GM21825 (cell line): Measurements from ENCODE around the gene NTRK2.
"Not testable (repeated sequence)": the region's sequence is repeated elsewhere in the genome, so short reads cannot be mapped to it uniquely, and the experiment has no call there.

Experiments used
- ATAC-seq: cut with Tn5 transposase; IDR thresholded peaks from one replicate; pipeline ENCODE4 v1.9.1; 2021; ENCODE audit warnings: mild to moderate bottlenecking, moderate library complexity; ENCODE audit not compliant: unreplicated experiment

The NTRK2 gene

DNA sequence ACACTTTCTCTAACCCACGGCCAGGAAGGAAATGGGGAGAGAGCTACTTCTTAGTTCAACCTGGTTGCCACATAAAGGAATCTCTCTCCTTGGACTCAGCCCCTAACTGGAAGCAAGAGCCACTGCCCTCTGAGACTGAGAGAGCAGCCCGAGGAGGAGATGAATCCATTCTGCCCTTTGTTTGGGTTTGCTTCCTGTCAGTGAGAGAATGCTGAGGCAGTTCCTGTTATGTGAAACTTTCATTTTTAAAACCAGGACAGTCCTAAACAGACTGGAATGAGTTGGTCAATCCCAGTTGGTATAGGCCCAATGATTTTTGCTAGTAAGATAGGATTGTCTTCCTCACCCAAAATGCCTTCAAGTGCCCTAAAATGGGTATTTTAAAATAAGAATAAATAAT lies 205.1 kb downstream of the NTRK2 start:
- ATAC-seq: no peak

DNA sequence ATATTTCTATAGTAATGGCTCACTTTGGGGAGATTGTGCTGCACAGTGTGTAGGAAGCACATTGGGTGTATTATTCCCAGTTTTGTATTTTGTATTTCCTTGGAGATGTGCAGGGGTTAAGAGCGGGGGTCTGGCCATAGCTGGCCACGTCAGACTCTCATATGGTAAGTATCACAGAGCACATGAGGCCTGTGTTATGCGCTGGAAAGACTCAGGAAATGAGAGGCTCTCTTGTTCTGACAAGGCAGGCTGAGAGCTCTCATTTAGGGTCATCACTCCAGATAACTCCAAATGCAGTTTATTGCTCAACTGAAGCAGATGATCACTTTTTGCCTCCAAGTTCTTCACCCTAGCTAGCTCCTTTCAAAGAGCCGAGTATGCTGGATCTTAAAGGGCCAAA lies 205.7 kb downstream of the NTRK2 start:
- no peak for ATAC-seq

DNA sequence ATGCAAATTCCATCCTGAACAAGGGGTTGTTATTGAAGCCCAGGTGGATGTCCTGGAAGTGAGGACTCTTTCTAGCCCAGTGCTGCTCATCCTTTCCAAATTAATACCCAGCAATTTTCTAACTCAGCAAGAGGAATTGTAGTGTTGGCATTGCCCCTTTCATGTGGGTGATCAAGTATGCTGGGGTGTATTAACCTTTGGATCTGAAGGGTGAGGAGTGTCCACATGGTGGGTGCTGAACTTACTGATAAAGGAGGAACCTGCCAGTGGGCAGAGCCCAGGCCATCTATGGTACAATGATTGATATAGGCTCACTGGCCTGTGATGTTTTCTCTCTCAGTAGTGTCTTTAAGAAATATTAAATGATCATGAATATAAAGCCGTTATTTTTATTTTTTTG lies 210.1 kb downstream of the NTRK2 start:
- ATAC-seq: no peak

DNA sequence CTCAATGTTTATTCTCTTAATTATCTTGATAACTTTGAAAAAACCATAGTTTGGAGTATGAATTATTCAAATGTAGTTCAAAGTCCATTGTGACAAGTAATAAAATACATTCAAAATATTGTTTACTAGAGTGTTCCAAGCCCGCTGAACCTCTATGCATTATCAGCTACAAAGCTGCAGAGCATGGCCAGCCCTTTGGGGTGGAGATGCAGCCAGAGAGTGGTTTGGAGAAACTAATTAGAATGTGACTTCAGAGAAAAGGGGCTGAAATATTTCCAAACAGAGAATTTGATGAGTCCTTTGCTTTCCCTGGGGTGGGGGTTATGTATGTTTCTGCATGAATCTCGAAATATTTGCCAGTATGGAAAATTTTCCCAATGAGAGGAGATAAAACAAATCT lies 211.3 kb downstream of the NTRK2 start:
- ATAC-seq: no peak

DNA sequence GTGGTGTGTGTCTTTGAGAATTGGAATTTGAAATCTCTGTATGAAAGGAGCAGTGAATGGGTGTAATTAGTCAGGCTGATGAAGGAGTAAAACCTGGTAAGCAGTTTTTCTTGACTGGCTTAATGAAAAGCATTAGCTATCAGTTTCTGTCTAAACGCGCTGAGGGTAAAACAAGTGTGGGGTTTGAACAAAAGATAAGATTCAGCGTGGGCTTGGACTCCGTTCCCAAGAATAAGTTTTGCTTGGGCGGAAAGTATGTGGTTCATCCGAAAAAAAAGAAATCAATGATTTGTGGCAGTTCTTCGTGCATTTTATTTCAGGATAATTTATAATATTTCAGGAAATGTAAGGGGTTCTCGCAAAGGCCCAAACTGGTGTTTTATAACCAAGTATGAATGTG lies 217.3 kb downstream of the NTRK2 start:
- ATAC-seq: no peak

DNA sequence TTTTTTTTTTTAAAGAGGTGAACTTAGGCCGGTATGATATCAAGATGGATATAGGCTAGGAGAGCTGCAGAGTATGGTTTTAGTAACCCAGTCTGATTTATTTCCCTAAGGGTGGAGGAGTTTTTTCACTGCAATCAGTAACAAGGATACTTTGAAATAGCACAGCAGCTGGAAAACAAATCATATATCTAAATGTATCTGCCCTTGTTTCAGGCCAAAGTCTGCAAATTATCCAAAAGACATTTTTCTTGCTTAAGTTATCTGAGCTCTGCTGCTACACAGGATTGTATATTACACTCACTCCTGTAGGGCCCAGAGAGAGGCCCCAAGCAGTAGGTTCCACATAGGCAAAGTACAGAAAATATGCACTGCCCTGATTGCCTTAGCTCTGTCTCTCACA lies 222.4 kb downstream of the NTRK2 start:
- no peak for ATAC-seq

DNA sequence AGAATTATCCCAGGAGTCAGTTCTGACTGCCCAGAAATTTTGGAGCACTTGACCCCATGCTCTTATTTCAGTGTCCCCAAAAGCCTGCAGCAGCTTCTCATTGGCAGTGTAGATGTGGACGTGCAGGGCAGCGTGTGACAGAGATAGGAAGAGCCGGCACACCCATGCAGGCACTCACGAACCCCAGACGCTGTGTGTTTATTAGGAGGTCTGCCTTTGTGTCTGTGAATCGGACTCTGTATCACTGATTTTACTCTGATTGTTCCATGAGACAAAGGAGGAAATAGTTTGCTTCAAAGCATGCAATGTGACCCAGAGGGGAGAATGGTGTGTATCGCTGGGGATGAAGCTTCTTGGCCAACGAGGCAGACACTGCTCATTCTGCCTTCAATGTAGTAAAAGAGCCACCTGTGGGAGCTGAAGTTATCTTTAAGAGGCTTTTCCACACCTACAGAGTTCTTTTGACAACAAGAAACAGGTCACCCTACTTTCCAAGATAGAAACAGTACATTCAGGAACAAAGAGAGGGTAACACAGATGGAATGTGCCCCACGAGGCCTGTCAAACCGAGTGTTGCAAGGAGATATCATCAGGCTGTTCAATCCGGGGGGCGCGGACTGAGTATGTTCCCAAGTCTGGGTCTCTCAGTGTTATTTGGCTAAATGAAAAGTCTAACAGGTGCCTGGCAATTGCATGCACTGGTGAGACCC lies 224.0 kb downstream of the NTRK2 start:
- ATAC-seq: no peak

DNA sequence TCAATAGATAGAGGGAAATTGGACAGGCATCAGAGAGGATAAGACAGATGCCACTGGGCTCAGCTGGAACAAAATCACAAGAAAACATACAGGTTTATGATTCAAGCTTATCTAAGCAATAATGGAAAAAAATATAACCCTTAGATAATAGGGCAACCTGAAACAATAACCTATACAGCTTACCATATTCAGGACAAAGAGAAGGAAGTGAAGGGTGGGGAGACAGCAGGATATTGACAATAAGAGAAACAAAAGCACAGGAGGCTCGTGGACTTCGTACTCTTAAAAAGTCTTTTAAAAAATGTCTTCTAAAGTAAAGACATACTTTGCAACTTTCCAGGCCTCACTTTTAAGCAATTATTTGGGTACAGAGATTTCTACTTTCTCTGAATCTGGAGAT lies 225.3 kb downstream of the NTRK2 start:
- no peak for ATAC-seq

DNA sequence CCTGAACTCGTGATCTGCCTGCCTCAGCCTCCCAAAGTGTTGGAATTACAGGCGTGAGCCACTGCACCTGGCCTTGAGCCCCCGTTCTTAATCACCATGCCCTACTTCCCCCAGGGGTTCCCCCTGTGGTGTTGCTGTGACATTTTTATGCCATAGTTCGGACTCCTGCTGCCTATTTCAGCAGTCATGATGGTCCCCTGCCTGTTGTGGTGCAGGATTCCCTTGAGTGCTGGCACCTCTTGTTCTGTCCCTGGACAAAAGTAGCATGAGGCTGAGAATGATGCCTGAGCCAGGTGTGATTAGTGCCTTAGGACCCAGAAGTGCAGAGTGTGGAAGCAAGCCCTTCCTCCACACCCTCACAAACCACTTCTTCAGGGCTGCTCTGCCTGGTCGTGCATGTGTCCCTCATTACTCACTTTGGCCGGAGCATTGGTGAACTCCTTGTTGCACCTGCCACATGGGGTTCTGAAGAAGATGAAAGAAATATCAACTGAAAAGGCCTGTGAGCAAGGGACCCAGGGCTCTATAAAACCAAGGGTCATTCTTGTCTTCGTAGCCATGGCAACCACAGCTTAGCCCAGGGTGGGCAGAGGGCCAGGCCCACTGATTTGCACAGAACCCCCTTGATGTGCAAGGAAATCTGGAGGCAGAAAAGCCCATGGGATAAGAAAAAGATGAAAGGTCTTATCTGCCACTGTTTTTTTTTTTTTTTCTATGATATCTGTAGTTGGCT lies 228.0 kb downstream of the NTRK2 start:
- no peak for ATAC-seq

DNA sequence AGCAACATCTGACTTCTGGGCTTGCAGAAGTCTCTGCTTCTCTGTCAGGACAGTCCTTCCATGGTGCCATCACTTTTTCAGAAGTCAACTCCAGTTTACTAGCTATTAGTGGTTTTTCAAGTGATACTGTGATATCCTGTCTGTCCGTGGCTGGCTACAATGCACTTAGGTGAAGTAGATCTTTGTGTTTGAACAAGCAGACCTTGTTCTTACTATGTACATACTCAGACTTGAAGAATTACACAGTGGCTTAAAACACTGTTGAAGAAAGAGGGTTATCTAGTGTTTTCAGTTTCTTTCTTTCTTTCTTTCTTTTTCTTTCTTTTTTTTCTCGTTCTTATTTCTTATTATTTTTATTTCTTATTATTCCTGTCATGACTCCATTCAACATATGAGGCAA lies 228.7 kb downstream of the NTRK2 start:
- ATAC-seq: no peak

DNA sequence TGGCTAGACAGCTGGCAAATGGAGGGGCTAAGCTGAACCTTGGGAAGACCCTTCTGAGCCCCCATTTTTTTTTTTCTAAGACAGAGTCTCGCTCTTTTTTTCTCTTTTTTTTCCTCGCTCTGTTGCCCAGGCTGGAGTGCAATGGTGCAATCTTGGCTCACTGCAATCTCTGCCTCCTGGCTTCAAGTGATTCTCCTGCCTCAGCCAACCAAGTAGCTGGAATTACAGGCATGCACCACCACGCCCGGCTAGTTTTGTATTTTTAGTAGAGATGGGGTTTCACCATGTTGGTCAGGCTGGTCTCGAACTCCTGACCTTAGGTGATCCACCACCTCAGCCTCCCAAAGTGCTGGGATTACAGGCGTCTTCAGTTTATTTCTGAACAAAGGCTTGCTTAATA lies 229.1 kb downstream of the NTRK2 start:
- ATAC-seq: not testable (repeated sequence)

DNA sequence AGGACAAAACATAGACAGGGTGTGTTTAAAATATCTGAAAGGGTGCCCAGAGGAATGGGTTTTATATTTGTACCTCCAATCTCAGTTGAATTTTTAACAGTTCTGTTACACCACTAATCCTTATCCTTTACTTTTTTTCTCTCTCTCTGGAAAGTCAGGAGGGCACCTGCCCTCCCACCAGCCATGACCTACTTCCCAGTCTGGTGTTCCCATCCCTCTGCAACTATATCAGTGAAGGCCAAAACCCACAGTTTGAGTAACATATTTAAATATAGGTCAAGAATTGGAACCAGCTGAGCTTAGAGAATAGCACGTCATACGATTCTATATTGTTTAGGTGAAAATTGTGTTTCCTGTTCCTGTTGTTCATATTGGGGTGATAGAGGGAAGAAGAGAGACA lies 229.8 kb downstream of the NTRK2 start:
- ATAC-seq: no peak

DNA sequence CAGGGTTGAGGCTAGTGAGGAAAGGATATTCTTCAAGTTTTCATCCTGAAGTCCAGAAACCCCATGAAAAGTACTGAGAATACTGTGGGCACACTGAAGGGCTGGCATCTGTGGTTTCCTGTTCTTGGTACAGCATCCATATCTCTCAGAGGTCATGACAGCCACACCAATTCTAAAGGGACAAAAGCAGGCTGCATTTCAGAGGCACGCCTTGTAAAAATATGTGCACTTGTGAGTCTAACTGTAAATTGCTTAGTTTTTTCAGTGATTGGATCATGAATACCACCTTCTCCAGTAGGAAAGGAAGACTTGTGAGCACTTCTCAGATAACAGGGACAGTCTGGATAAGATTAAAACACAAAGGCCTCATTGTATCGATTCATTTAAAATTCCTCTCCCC lies 230.9 kb downstream of the NTRK2 start:
- no peak for ATAC-seq

DNA sequence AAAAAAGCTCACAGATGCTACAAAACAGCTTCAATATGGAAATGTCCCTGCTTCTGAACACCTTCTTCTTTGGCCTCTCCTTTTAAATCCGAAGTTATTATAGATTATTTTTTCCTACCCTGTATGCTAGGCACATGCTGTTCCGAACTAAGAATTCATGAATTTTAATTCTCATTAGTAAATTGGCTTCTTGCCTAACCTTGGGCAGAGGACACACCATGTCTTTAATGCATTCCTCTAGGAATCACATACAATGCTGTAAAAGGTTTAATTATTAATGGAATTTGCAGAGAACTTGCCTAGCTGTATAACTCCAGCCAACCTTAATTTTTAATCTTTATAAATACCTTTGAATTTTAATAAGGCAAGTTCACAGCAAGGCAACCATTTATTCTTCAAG lies 234.4 kb downstream of the NTRK2 start:
- no peak for ATAC-seq

DNA sequence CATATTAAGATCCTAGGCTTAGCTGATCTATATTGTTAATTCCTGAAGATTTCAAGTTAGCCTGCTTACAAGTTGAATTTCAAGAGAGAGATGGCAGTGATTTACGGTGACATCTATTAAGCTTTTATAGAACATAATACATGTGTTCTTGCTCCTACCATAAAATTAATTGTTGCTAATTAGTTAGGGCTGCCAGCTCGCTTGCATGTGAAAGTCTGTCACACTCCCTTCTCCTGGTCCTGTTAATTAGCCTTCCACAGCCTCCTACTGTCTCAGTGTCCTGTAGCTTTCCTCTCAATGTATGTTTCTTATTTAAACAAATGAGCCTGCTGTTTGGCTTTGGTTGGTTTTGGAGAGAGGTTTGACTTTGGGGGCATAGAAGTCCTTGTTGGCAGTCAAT lies 247.2 kb downstream of the NTRK2 start:
- ATAC-seq: no peak

DNA sequence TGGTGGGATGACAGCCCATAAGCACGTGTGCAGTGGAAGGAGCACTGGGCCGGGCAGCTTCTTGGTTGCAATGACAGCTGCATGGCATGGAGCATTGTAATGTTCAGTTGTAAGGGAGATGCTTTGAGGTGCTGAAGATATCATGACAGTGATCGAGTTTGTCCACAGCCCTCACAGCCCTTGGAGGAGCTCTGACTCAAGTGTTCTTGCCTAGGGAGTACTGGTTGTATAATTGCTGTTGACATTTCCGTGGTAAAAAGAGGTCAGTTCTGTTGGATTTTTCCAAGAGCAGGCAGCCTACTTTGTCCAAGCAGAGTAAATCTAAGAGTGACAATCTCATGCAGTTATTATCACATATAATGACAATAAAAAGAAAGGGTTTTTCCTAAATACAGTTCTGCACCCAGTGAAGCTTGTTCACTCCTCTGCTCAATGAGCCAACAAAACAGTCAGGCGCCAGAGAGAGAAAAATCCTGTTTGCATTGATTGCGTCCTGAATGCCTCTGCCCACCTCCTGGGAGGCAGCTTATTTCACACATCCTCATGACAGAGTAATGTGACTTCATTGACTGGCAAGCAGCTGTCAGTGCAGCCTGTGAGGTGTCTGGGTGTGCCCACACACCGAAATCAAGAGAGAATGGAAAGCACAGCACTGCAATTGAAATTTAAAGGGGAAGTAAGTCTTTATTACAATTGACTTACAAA lies 248.0 kb downstream of the NTRK2 start:
- ATAC-seq: no peak

DNA sequence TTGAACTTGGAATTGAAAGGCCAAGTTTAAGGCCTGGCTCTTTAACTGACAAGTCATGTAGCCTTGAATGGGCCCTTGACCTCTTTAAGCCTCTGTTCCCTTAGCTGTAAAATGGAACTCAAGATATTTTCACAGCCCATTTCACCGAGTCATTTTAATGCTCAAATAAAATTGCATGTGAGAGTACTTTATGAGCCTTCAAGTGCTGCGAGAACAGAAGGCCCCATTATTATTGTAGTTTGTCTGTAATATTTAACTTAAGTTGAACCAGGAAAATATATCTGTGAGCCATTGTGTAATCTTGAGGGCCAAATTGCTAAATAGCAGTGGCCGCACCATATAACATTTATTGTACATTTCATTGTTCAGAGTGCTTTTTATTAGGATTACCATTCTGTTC lies 249.9 kb downstream of the NTRK2 start:
- no peak for ATAC-seq

DNA sequence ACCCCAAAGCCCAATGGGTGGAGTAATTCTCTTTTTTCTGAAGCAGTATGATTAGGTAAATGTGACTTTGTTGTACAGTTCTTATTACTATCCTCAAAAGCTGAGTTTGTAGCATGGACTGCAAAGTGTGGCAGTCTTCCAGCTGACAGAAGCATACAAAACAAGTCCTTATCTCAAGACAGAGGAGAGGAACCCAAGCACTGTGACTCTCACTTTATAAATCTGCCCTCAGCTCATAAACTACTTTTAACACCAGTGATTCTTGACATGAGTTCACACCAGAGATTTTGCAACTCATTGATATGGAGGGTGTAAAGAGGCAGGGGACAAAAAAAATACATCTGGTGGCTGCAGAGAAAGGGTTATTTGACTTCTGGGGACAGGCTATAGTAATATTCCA lies 251.6 kb downstream of the NTRK2 start:
- ATAC-seq: no peak

DNA sequence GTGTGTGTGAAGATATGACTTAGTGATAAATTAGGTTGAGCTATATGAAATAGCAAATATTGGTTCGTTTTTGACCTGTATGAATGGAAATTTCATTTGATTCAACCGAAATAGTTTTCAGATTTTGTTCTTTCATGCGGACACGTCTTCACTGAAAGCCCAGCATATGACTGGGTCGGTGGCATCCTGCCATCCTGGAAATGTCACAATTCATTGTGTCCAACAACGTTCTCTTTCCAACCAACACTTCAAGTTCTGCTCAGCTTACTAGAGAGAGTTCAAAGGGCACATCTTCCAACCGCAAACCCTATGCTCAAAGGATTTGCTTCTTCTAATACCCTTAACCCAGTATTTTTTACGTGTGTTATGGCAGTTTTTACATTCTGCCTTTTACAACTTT lies 252.5 kb downstream of the NTRK2 start:
- no peak for ATAC-seq

DNA sequence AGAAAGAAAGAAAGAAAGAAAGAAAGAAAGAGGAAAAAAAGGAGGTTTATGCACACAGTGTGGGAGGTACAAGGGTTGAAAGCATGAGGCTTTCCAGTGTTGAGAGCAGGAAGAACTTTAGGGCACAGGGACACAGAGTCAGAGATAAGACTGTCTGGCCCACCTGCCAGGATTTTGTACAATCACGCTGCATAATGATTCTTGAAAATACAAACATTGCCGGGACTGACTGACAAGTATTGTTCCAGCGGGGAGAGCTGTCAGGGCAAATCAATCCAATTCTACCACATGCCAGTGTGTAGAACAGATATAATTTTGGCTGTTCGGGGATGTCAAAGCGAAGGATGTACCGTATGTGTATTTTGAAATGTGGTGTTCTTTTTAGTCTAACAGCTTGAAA lies 254.7 kb downstream of the NTRK2 start:
- ATAC-seq: no peak

DNA sequence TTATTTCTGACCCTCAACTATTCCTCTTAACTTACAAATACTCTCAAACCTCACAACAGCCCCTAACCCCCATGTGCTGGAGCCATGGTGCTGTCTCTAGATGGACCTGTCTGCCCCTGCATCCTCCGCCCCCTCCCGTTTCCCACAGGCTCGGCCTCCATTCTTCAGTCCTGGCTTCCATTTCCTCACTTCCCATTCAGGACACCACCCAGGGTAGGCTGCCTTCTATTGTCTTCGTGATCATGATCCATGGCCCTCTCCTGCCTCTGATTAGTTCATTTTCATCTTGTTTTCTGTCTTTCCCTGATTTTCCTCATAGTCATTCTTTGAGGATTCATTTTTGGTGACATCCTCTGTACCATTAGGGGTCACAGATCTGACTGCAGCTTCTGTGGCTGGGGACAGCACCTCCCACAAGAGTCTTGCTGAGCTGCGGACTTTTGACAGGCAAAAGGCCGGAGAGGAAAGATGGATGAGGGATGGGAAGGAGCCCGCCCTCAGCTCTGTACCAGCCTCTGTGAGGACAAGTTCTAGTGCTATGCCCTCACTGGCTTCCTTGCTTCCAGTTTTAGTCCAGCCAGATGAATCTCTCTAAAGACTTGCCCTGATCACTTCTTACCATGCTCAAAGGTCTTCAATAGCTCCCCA lies 255.8 kb downstream of the NTRK2 start:
- no peak for ATAC-seq

DNA sequence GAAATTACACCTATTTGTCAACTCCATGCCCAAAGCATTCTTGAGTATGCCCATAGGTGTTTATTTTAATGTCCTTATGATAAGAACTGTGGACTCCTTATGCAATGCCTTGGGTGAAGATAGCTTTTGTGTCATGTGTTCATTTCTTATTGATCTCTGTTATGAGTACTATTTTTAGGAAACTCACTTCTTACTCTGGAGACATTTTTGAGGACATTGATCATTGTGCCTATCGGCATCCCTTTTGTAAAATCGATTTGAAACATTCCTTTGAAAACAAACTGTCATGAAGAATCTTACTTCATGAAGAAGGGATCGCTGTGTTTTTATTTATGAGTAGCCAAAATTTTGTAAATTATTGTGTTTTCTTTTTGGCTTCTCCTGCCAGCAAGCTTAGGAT lies 257.3 kb downstream of the NTRK2 start:
- ATAC-seq: no peak
